HUES6 (cell line): ENCODE data around the gene SLC22A23.

ENCODE experiments used
- H3K27ac ChIP-seq: 2 replicates; pipeline ENCODE4 v1.7.0; 2013; ENCODE audit warnings: low read depth, mild to moderate bottlenecking, low read length, inconsistent platforms
- H3K27me3 ChIP-seq: 2 replicates; pipeline ENCODE4 v1.6.1; 2013; ENCODE audit warnings: low read length; ENCODE audit not compliant: control insufficient read depth, insufficient read depth
- H3K36me3 ChIP-seq: 2 replicates; pipeline ENCODE4 v1.6.1; 2013; ENCODE audit warnings: low read length; ENCODE audit not compliant: control insufficient read depth, insufficient read depth
- H3K4me1 ChIP-seq: 2 replicates; pipeline ENCODE4 v1.6.1; 2013; ENCODE audit warnings: low read length; ENCODE audit not compliant: control insufficient read depth, insufficient read depth
- H3K4me3 ChIP-seq: 2 replicates; pipeline ENCODE4 v1.5.1; 2013; ENCODE audit warnings: low read depth, low read length
- H3K9ac ChIP-seq: one replicate; pipeline ENCODE4 v1.6.1; 2013; ENCODE audit warnings: mild to moderate bottlenecking, low read length
- H3K9me3 ChIP-seq: 2 replicates; pipeline ENCODE4 v1.6.1; 2013; ENCODE audit warnings: low read depth, low read length; ENCODE audit not compliant: control insufficient read depth, insufficient read depth

The SLC22A23 gene

GRCh38 chr6:3440911-3441310 is 15.9 kb downstream of the SLC22A23 start:
- Histone ChIP-seq H3K27me3 (no peaks in the 10 kb centered on the region), H3K9ac (no peak overlapping the region), H3K4me3 (no peak overlapping the region), H3K4me1 (peaks cover 49% of the 10 kb centered on the region), H3K9me3 (no peaks in the 10 kb centered on the region; the same call in 1 of the 2 replicates), H3K36me3 (0 out of 2 replicates have a peak, but pooled peaks cover 2% of the 10 kb centered on the region), H3K27ac (no peak overlapping the region)

- no peak overlapping the region for H3K4me3 ChIP-seq
- no peaks in the 10 kb centered on the region; the same call in 1 of the 2 replicates for H3K9me3 ChIP-seq
- H3K36me3 ChIP-seq, result peaks cover 2% of the 10 kb centered on the region; the same call in 1 of the 2 replicates
- no peaks in the 10 kb centered on the region for H3K27me3 ChIP-seq
- no peak overlapping the region for H3K27ac ChIP-seq
- H3K9ac ChIP-seq, result no peak overlapping the region
- peaks cover 49% of the 10 kb centered on the region for H3K4me1 ChIP-seq
Observed at GRCh38 chr6:3439961-3440360, 16.9 kb downstream of the SLC22A23 start.

DNA sequence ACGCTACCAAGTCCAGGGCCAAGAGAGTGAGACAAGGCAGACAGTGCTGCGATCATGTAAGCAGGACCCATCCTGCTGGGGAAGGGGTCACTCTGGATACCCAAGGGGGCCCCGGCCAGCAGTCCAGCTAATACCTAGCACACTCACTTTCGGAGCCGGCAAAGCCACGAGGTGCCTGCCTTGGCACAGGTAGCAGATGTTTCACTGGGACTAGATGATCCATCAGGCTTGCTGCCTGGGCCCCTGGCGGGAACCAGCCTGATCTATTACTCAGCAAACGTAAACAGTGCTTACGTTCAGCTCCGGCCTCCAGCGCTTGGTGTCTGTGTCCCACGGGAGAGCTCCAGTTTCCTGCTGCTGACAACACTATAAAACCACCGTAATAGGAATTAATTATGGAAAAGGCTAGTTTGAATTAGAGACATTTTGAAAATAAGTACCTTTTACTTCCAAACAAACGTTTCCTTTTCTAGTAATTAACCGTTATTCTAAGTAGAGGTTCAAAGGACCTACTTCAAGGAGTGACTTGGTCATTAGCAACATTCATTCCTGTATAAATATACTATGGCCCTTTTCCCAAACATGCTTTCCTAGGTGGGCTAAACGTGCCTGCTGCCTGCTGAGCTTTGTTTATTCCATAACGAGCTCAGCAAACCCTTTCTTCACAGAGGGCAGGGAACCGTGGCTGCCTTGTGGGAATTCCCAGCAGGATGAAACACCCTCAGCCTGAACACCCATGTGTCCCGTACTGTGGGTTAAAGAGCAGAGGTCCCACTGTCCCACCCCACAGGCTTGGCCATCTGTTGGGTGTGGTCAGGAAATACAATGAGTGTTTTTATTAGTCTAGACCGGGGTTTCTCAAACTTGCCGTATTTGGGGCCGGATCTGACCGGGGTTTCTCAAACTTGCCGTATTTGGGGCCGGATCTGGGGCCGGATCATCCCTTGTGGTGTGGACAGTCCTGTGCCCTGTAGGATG is 18.4 kb downstream of the SLC22A23 start:
- Histone ChIP-seq H3K4me3 (no peak overlapping the region), H3K9me3 (no peaks in the 10 kb centered on the region; the same call in 1 of the 2 replicates), H3K36me3 (peaks cover 2% of the 10 kb centered on the region; the same call in 1 of the 2 replicates), H3K27ac (no peak overlapping the region), H3K27me3 (no peaks in the 10 kb centered on the region), H3K4me1 (peaks cover 36% of the 10 kb centered on the region), H3K9ac (no peak overlapping the region)

GRCh38 chr6:3433005-3433404 is 23.8 kb downstream of the SLC22A23 start:
- H3K36me3 ChIP-seq, result peaks cover 2% of the 10 kb centered on the region; the same call in 1 of the 2 replicates
- no peak overlapping the region for H3K9ac ChIP-seq
- H3K4me3 ChIP-seq, result no peak overlapping the region
- H3K27ac ChIP-seq, result no peak overlapping the region
- no peaks in the 10 kb centered on the region for H3K27me3 ChIP-seq
- H3K4me1 ChIP-seq, result peaks cover 10% of the 10 kb centered on the region
- no peaks in the 10 kb centered on the region for H3K9me3 ChIP-seq

DNA sequence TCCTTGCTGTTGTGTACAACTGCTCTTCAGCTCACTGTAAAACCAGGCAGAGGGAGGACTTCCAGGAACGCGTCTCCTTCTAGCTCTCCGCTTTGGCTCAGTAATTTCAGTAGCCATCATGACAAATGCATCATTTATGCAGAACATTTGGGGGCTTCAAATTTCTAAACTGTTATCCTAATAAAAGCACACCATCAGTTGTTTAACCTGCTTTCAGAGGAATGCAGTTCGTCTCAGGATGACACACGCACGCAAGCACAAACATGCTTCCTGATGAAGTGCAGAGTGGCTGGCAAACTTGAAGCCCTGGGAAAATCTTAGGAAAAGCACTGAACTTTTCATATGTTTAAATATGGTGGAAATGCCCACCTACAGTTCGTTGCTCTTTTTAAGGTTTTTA is 24.4 kb downstream of the SLC22A23 start:
- peaks cover 13% of the 10 kb centered on the region for H3K4me1 ChIP-seq

GRCh38 chr6:3431994-3432393 is 24.9 kb downstream of the SLC22A23 start:
- H3K4me3 ChIP-seq, result no peak overlapping the region
- H3K27ac ChIP-seq, result no peak overlapping the region
- H3K27me3 ChIP-seq, result no peaks in the 10 kb centered on the region
- peaks cover 2% of the 10 kb centered on the region; the same call in 1 of the 2 replicates for H3K36me3 ChIP-seq
- no peaks in the 10 kb centered on the region for H3K9me3 ChIP-seq
- peaks cover 17% of the 10 kb centered on the region for H3K4me1 ChIP-seq
- H3K9ac ChIP-seq, result no peak overlapping the region

More for the DNA sequence above, 24.4 kb downstream of the SLC22A23 start:
- H3K36me3 ChIP-seq, result peaks cover 2% of the 10 kb centered on the region; the same call in 1 of the 2 replicates
- H3K4me3 ChIP-seq, result no peak overlapping the region
- H3K9me3 ChIP-seq, result no peaks in the 10 kb centered on the region
- no peak overlapping the region for H3K9ac ChIP-seq
- no peak overlapping the region for H3K27ac ChIP-seq
- H3K27me3 ChIP-seq, result no peaks in the 10 kb centered on the region

DNA sequence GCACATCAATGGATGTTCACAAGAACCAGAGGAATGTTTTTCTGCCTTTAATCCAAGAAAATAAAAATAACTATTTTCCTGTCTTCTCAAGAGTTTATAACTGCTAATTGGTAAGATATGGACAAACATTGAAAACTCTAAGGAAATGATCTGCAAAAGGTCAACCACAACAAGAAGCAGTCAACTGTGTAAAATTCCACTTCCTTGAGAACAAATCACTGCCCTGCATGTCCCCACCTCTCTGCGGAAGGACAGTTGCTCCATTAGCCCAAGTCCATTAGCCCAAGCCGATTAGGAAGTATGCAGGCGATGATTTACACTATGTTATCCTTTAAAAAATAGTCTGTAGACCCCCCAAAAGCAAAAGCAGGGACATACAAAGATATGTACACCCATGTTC is 27.6 kb downstream of the SLC22A23 start:
- Histone ChIP-seq H3K4me3 (no peak overlapping the region), H3K9me3 (no peaks in the 10 kb centered on the region), H3K4me1 (peaks cover 37% of the 10 kb centered on the region), H3K9ac (no peak overlapping the region), H3K27ac (no peak overlapping the region), H3K36me3 (no peaks in the 10 kb centered on the region; the same call in 1 of the 2 replicates), H3K27me3 (no peaks in the 10 kb centered on the region)

GRCh38 chr6:3428700-3429099 is 28.1 kb downstream of the SLC22A23 start:
- Histone ChIP-seq H3K4me3 (no peak overlapping the region), H3K4me1 (peaks cover 42% of the 10 kb centered on the region), H3K27ac (no peak overlapping the region), H3K36me3 (no peaks in the 10 kb centered on the region; the same call in 1 of the 2 replicates), H3K9ac (no peak overlapping the region), H3K9me3 (no peaks in the 10 kb centered on the region), H3K27me3 (no peaks in the 10 kb centered on the region)

DNA sequence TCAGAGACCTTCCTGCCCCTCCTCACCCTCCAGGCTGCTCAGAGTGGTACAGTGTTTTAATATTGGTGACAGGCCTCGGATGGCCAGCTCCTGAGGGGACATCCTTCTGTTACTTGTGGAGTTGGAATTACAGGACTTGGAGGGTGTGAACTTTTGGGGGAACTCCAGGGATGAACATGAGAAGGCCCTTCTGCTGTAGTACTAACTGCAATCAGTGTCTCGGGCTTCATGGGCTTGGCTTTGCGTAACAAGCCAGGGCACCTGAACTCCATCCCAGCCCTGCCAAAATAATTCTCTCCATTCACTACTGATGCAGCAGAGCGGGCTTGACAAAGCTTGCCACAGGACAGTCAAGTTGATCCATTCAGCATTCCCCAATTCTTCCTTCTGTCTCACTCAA is 28.6 kb downstream of the SLC22A23 start:
- Histone ChIP-seq H3K4me3 (no peak overlapping the region), H3K4me1 (peaks cover 47% of the 10 kb centered on the region), H3K9ac (no peak overlapping the region), H3K9me3 (no peaks in the 10 kb centered on the region), H3K36me3 (no peaks in the 10 kb centered on the region; the same call in 1 of the 2 replicates), H3K27me3 (no peaks in the 10 kb centered on the region), H3K27ac (no peak overlapping the region)

DNA sequence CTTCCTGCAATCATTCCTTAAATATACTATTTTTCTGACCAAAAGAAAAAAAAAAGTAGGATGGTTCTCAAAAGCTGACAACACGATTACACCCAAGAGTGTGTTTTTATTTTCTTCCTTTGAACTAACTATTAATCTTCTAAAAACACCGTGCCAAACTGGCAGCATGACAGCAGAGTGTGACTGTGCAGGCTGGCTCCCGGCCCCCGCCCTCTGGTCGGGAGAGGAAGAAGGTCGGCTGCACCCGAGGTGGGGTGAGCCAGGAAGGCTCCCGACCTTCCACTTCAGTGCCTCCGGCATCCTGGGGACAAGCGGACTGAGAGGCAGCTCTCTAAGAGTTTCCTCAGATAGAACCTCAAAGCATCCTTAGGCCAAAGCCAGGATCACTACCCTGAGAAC is 29.2 kb downstream of the SLC22A23 start:
- no peaks in the 10 kb centered on the region for H3K27me3 ChIP-seq
- H3K27ac ChIP-seq, result no peak overlapping the region
- peaks cover 52% of the 10 kb centered on the region for H3K4me1 ChIP-seq
- no peaks in the 10 kb centered on the region for H3K9me3 ChIP-seq
- no peaks in the 10 kb centered on the region; the same call in 1 of the 2 replicates for H3K36me3 ChIP-seq
- H3K9ac ChIP-seq, result no peak overlapping the region
- H3K4me3 ChIP-seq, result no peak overlapping the region
